HG03432 (cell line): Measurements from ENCODE around the gene DNAJC22.

ENCODE experiments used
- ATAC-seq: cut with Tn5 transposase; IDR thresholded peaks from one replicate; pipeline ENCODE4 v1.9.1; 2021; ENCODE audit warnings: mild to moderate bottlenecking, moderate library complexity; ENCODE audit not compliant: unreplicated experiment

Gene DNAJC22

DNA sequence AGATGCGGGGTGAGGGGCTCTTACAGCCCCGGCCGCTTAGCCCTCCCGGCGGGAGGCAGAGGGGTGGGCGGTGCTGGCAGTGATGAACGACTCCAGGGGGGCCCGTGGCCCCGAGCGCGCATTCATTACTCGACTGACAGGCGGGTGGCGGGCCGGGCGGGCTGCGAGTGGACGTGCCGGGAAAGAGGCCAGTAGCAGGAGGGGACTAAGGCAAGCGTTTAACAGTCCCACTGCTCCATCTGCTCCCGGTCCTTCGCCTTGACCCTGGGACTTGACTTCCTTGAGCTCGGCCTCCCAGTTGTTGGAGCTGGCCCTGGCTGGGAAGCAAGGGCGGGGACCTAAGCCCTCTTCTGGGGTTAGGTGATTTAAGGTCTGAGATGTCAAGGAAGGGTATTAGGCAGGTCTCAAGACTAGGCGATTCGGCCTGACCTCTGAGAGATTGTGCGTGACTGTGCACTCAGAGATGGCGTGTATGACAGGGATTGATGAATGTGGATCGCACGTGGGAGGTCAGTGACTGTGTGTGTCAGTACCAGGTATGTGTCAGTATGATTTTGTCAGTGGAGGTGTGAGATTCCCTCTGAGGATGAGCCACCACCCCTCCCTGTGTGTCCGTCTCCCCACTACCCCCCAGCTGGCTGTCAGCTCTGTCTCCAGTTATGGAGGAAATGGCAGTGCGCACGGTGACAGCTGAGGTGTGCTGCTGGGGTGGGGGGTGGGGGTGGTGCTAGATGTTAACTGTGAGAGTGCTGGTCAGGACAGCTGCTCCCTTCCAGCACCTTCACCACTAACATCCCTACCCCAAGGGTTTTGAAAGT, 3.6 kb upstream of the DNAJC22 start:
- ATAC-seq: no peak

DNA sequence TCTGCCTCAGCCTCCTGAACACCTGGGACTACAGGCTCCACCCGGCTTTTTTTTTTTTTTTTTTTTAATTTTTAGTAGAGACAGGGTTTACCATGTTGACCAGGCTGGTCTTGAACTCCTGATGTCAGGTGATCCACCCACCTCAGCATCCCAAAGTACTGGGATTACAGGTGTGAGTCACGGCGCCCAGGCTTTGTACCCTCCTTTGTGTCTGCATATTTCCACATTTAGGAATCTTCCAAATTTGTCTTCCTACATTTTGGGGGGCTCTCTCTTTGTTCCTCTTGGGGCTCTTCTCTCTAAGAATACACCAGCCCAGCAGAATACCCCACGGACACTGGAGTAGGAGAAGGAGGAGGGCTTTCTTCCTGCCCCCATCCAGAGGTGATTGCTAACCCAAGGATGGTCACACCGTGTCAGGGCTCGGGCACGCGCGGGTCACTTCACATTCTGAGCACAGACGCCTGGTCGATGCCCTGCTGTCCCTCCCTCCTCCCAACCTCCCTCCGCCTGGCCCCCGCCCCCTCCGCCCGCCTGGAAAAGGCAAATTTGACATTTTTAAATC, 2.1 kb upstream of the DNAJC22 start:
- no peak for ATAC-seq

DNA sequence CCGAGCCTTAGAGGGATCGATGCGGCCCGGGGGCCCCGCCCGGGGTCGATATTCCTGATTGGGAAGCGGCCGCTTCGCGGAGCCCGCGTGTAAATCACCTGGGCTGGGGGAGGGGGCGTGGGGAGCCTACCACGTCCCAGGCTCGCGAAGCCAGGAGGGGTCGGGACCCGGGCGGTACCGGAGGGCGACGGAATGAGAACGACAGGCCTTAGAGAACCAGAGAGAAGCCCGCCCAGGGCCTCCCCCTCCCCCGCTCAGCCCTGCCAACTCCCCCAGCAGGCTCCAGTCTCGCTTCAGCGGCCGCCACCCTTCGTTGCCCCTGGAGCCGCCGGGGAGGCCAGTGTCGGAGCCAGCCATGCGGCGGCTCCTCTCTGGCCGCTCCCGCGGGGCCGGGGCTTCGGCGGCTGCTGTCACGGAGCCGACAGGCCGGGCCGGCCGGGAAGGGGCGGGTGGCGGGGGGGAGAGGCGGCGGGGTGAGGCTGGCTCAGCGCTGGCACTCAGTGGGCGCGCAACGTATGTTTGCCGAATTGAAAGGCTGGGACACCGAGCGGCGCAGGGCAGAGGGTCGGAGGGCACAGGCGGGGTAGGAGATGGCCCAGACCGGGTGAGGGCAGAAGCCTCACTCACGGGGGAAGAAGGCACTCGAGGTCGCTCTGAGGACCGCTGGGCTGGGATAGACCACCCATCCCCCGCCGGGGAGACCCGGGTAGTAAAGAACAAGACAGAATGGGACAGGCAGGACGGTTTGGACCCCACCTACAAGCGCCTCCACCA, 1.4 kb upstream of the DNAJC22 start:
- ATAC-seq: peak; percentile 50

- no peak for ATAC-seq
These were observed 646 bp upstream of the DNAJC22 start for GRCh38 chr12:49345825-49346658.

GRCh38 chr12:49347311-49348193, 864 bp downstream of the DNAJC22 start:
- ATAC-seq: peak; percentile 63

GRCh38 chr12:49348781-49349180, 2.1 kb downstream of the DNAJC22 start:
- ATAC-seq: no peak

DNA sequence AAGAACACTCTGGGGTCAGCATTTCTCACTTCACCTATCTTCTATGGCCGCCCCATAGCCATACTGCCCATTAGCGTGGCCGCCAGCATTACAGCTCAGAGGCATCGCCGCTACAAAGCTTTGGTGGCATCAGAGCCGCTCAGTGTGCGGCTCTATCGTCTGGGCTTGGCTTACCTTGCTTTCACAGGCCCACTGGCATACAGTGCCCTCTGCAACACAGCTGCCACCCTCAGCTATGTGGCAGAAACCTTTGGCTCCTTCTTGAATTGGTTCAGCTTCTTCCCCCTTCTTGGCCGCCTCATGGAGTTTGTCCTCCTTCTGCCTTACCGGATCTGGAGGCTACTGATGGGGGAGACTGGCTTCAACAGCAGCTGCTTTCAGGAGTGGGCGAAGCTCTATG, 2.6 kb downstream of the DNAJC22 start:
- ATAC-seq: no peak

GRCh38 chr12:49352351-49352750, 5.7 kb downstream of the DNAJC22 start:
- ATAC-seq: no peak

DNA sequence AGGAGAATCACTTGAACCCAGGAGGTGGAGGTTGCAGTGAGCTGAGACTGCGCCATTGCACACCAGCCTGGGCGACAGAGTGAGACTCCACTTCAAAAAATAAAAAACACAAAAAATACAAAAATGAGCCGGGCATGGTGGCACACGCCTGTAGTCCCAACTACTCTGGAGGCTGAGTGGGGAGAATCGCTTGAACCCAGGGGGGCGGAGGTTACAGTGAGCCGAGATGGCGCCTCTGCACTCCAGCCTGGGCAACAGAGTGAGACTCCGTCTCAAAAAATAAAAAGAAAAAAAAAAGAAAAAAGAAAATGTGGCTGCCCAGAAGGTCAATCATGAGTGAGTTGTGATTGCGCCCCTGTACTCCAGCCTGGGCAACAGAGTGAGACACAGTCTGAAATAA, 9.2 kb downstream of the DNAJC22 start:
- no peak for ATAC-seq

DNA sequence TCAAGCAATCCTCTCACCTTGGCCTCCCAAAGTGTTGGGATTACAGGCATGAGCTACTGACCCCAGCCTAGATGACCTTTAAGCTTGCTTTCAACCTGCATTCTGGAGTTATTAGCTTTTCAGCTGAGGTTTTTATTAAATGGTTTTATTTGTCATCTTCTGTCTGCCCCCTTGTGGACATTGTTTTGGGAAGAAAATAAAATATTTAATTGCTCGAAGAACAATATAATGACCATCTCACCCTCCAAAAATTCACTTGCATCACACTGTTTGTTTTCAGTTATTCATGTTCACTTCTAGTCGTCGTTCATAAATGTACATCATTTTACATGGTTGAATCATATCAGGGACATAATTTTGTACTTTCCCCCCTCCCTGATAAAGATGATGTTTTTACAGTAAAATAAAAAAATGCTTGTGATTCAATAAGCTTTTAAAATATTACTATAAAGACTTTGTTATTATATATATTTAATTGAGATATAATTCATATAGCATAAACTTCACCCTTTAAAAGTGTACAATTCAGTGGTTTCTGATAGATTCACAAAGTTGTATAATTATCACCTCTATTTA, 10.5 kb downstream of the DNAJC22 start:
- ATAC-seq: no peak

DNA sequence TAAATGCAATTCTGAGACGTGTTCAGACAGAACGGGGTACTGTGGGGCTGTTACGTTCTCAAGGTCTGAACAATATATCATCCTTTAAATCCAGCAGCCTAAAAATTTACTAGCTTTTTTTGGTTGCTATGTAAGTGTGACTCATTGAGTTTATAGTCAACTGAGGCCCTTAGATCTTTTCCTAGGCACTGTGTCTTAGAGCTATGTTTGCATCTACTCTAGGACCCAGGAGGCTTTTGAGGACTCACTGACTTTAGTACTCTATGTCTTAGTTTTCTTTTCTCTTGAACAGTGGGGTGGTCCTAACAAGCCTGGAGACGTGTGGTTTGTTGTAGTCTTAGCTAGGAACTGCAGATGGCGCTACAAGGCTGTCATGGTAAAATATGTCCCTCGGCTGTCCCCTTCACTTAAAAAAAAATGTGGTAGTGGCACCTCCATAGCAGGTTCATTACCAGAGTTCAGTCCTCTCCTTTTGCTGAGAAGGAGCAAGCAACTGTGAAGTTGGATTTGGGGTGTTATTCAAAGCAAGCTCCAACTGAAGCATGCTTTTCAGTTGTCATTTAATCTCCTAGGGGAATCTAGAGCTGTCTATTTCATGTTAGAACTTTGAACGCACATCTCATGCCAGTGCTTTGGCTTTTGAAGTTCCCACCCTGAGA, 11.9 kb downstream of the DNAJC22 start:
- peak; percentile 56 for ATAC-seq

- ATAC-seq: no peak
These were observed 13.0 kb downstream of the DNAJC22 start for GRCh38 chr12:49359671-49360070.

- no peak for ATAC-seq
These were observed 15.4 kb downstream of the DNAJC22 start for GRCh38 chr12:49362077-49362476.

DNA sequence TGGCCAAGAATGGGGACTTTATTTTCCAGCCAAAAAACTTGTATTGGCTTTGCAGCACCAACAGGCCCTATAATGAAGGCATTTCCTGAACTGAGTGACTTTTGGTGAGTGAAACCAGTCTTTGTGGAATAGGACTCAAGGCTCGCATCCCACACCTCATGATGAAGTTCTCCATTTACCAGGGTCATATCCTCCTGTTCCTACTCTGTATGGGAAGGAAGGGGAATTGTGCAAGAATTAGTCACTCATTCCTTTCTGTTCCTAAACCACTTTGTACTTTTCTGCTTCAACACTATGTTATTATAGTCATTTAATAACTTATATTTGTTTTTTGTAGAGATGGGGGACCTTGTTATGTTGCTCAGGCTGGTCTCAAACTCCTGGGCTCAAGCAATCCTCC, 18.3 kb downstream of the DNAJC22 start:
- no peak for ATAC-seq

DNA sequence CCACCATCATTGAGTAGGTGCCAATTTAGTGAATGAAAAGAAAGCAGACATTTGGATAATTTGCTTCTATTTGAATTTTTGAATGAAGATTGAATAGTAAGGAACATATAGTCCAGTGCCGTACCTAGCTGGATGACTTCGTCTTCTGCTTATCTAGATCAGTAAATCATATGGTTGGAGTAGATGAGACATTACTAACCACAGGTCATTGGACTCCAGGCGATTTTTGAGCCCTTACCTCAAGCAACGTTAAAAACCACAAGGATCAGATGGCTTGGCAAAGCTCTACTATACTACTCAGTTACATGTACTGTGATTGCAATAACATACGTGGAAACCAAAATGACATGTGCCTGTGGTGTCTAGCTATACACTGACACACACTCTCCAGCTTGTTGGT, 18.9 kb downstream of the DNAJC22 start:
- no peak for ATAC-seq

DNA sequence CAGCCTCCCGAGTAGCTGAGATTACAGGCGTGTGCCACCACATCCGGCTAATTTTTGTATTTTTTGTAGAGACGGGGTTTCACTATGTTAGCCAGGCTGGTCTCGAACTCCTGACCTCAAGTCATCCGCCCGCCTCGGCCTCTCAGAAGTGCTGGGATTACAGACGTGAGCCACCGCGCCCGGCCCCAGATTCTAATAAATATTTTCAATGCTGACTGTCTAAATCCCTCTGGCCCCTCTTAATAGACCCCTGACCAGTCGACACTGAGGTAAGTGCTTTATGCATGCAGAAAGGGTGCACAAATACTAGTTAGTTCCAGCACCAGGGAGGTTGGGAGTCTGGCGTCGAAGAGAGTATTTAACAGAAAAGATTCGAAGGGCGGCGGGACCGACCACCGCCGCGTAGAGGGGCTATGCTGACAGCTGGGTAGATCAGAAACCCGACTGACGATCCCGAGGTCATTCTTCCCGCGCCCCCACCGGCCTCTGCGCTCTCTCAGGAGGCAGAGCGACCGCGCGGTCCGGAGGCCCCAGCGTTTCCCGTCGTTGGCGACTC, 19.5 kb downstream of the DNAJC22 start:
- ATAC-seq: peak; percentile 11

DNA sequence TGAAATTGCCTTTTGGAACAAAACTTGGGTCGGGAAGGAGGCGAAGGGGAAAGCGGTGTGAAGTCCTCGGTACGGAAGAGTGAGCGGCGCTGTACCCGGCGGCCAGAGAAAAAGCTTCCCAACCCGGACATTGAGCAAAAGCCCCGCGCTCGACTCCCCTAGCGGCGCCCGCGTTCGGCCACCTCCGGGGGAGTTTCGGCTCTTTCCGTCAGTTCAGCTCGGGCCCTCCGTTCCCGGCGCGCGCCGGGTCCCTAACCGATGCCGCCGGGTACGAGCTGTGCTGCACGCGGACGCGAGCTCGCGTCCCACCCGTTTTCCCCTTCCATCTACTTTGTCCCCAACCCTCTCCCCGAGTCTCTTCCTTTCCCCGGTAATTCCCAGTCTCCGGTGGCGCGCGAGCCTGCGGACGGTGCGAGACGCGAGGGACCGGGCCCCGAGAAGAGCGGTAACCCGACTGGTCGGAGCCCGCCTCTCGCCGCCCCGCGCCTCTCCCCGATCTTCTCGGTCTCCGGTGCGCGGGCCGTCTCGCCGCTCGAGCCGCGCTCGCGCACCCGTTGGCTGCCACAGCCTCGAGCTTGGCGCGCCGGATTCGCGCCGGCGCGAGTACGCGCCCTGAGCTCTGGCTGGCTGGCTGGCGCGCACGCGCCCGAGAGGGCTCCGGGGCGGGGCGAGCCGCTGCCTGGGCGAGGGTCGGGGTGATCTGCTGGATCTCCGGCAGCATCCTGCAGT, 20.1 kb downstream of the DNAJC22 start:
- ATAC-seq: peak; percentile 75
